Neural cell (in vitro differentiated cells): ENCODE measurements around the gene CLSTN2. TPM values are rescaled to one million over a fixed set of nuclear protein-coding genes. Genes with fewer than 3 reads are reported as not detected.

Experiments used
- H2AFZ ChIP-seq: fragments of 200-600, 300-800 bp; sonication (generic), shearing (Covaris generic); 2 replicates; pipeline ENCODE4 v1.6.0; 2014; ENCODE audit warnings: low read depth, mild to moderate bottlenecking, antibody characterized with exemption, low read length, moderate library complexity
- H3F3A ChIP-seq: fragments of 200-600 bp; shearing (Covaris generic); 2 replicates; pipeline ENCODE4 v1.6.1; 2016; ENCODE audit warnings: mild to moderate bottlenecking, moderate library complexity, mixed read lengths, antibody characterized with exemption, low read length; ENCODE audit not compliant: insufficient read depth, poor library complexity, severe bottlenecking
- H3K27ac ChIP-seq: fragments of 200-600, 300-800 bp; sonication (generic), shearing (Covaris generic); 2 replicates; pipeline ENCODE4 v1.5.1; 2014; ENCODE audit warnings: mild to moderate bottlenecking, low read length, moderate library complexity
- H3K27me3 ChIP-seq: fragments of 300-800, 200-600 bp; sonication (generic), shearing (Covaris generic); 2 replicates; pipeline ENCODE4 v1.6.0; 2014; ENCODE audit warnings: mild to moderate bottlenecking, low read depth, low read length, moderate library complexity; ENCODE audit not compliant: insufficient read depth
- H3K36me3 ChIP-seq: fragments of 300-800, 200-600 bp; sonication (generic), shearing (Covaris generic); 2 replicates; pipeline ENCODE4 v1.5.1; 2014; ENCODE audit warnings: mild to moderate bottlenecking, antibody characterized with exemption, low read length, moderate library complexity; ENCODE audit not compliant: insufficient read depth
- H3K4me2 ChIP-seq: fragments of 300-800, 200-600 bp; sonication (generic), shearing (Covaris generic); 2 replicates; pipeline ENCODE4 v1.6.0; 2014; ENCODE audit warnings: mild to moderate bottlenecking, low read length
- H3K4me3 ChIP-seq: fragments of 300-800, 200-600 bp; sonication (generic), shearing (Covaris generic); 2 replicates; pipeline ENCODE4 v1.5.1; 2014; ENCODE audit warnings: mild to moderate bottlenecking, low read length, moderate library complexity
- H3K79me2 ChIP-seq: fragments of 200-600 bp; shearing (Covaris generic); replicated peaks from 2 replicates; pipeline ENCODE4 v1.6.0; 2014; ENCODE audit warnings: mild to moderate bottlenecking, low read length, moderate library complexity; ENCODE audit not compliant: insufficient read depth
- H3K9ac ChIP-seq: fragments of 300-800, 200-600 bp; sonication (generic), shearing (Covaris generic); 2 replicates; pipeline ENCODE4 v1.6.1; 2016; ENCODE audit warnings: mild to moderate bottlenecking, low read length, mixed read lengths
- H3K9me2 ChIP-seq: fragments of 200-600 bp; shearing (Covaris generic); 2 replicates; pipeline ENCODE4 v1.6.1; 2016; ENCODE audit warnings: mild to moderate bottlenecking, low read length, mixed read lengths; ENCODE audit not compliant: insufficient read depth
- H3K9me3 ChIP-seq: fragments of 200-600, 300-800 bp; sonication (generic), shearing (Covaris generic); 2 replicates; pipeline ENCODE4 v1.6.1; 2016; ENCODE audit warnings: mild to moderate bottlenecking, mixed run types, low read length, moderate library complexity, mixed read lengths
- H4K20me1 ChIP-seq: fragments of 200-600 bp; shearing (Covaris generic); 2 replicates; pipeline ENCODE4 v1.6.1; 2016; ENCODE audit warnings: mild to moderate bottlenecking, mixed run types; ENCODE audit not compliant: insufficient read depth
- CTCF ChIP-seq: fragments of 450-650 bp; IDR thresholded peaks from 2 replicates; pipeline ENCODE4 v1.5.1; 2014; ENCODE audit warnings: antibody characterized with exemption, mild to moderate bottlenecking, moderate library complexity; ENCODE audit not compliant: poor library complexity, severe bottlenecking
- EP300 ChIP-seq: fragments of 450-650 bp; conservative IDR thresholded peaks from 2 replicates; pipeline ENCODE4 v1.6.1; 2014; ENCODE audit warnings: antibody characterized with exemption, mild to moderate bottlenecking, moderate library complexity; ENCODE audit not compliant: poor library complexity, severe bottlenecking
- EZH2 ChIP-seq: fragments of 200-600, 300-800 bp; shearing (Covaris generic), sonication (generic); IDR thresholded peaks from 2 replicates; pipeline ENCODE4 v1.6.1; 2014; ENCODE audit warnings: antibody characterized with exemption, low read length, borderline replicate concordance, mild to moderate bottlenecking; ENCODE audit not compliant: insufficient read depth, poor library complexity, severe bottlenecking
- MXI1 ChIP-seq: fragments of 450-650 bp; conservative IDR thresholded peaks from 2 replicates; pipeline ENCODE4 v1.6.1; 2014; ENCODE audit warnings: antibody characterized with exemption, mild to moderate bottlenecking; ENCODE audit not compliant: poor library complexity, severe bottlenecking
- POLR2AphosphoS5 ChIP-seq: IDR thresholded peaks from 2 replicates; pipeline ENCODE4 v1.6.1; 2012
- RAD21 ChIP-seq: fragments of 450-650 bp; conservative IDR thresholded peaks from 2 replicates; pipeline ENCODE4 v1.6.1; 2014; ENCODE audit warnings: antibody characterized with exemption, mild to moderate bottlenecking, moderate library complexity
- REST ChIP-seq: IDR thresholded peaks from 2 replicates; pipeline ENCODE4 v1.6.1; 2012; ENCODE audit warnings: borderline replicate concordance
- SMC3 ChIP-seq: fragments of 450-650 bp; conservative IDR thresholded peaks from 2 replicates; pipeline ENCODE4 v1.6.1; 2014; ENCODE audit warnings: antibody characterized with exemption, mild to moderate bottlenecking, moderate library complexity; ENCODE audit not compliant: poor library complexity
- TAF1 ChIP-seq: IDR thresholded peaks from 2 replicates; pipeline ENCODE4 v1.6.1; 2012; ENCODE audit warnings: low read depth
- polyA plus RNA-seq: library from polyadenylated mRNA; depleted of rRNA; stranded (reverse); fragments of >200 nt; gene quantifications from 2 replicates; pipeline ENCODE4 v1.2.3, GENCODE V29; 2014

CLSTN2 gene
- polyA plus RNA-seq, 1 donor from 2014 or later = 10.7 TPM

DNA sequence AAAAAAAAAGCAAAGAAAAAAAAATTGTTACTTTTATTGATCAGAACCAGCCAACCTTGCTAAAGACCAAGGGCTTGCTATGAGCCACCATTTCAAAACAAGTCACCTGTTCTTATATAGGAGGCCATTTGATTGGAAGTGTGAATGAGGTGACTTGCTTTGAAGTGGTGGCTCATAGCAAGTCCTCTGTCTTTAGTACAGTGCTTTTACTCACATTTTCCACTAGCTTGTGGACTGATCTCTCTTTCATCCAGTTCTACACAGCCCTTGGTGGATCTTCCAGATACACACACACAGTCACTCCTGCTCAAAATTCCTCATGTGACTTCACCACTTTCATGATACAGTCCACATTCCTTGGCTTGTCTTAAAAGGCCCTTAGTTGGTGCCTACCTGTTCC, 13.5 kb downstream of the CLSTN2 start:
- Histone ChIP-seq H3K27ac (no peak overlapping the region), H3K9me2 (no peaks in the 10 kb centered on the region), H3K36me3 (no peaks in the 10 kb centered on the region), H3K9me3 (no peaks in the 10 kb centered on the region), H3K79me2 (no peaks in the 10 kb centered on the region), H3F3A (no peaks in the 10 kb centered on the region), H3K27me3 (no peaks in the 10 kb centered on the region), H3K9ac (no peak overlapping the region), H3K4me2 (no peak overlapping the region), H2AFZ (no peak overlapping the region), H3K4me3 (no peak overlapping the region), H4K20me1 (no peaks in the 10 kb centered on the region)
- TF ChIP-seq TAF1 (no peak), POLR2AphosphoS5 (no peak), MXI1 (no peak), EP300 (no peak), REST (no peak), CTCF (no peak)

GRCh38 chr3:139948898-139949297, 13.9 kb downstream of the CLSTN2 start:
- TF ChIP-seq RAD21 (no peak), MXI1 (no peak), POLR2AphosphoS5 (no peak), TAF1 (no peak), SMC3 (no peak)

GRCh38 chr3:139953131-139953910, 18.3 kb downstream of the CLSTN2 start:
- Histone ChIP-seq H2AFZ (no peak overlapping the region), H3K4me3 (no peak overlapping the region), H3K9me3 (no peaks in the 10 kb centered on the region), H3K9ac (no peak overlapping the region), H3K27ac (no peak overlapping the region), H3K9me2 (no peaks in the 10 kb centered on the region), H3K36me3 (no peaks in the 10 kb centered on the region), H3K27me3 (no peaks in the 10 kb centered on the region), H3K4me2 (no peak overlapping the region), H3F3A (no peaks in the 10 kb centered on the region), H3K79me2 (no peaks in the 10 kb centered on the region), H4K20me1 (no peaks in the 10 kb centered on the region)
- no peak for TF ChIP-seq SMC3
- TF ChIP-seq CTCF = no peak
- TF ChIP-seq EZH2 = no peak
- no peak for TF ChIP-seq POLR2AphosphoS5
- TF ChIP-seq TAF1 = no peak
- no peak for TF ChIP-seq RAD21
- TF ChIP-seq REST = no peak
- TF ChIP-seq MXI1 = no peak
- no peak for TF ChIP-seq EP300

More at GRCh38 chr3:139948898-139949297, 13.9 kb downstream of the CLSTN2 start:
- no peak overlapping the region for H3K4me2 ChIP-seq
- no peak overlapping the region for H2AFZ ChIP-seq
- no peaks in the 10 kb centered on the region for H3K79me2 ChIP-seq
- H3K9me2 ChIP-seq = no peaks in the 10 kb centered on the region
- H3K36me3 ChIP-seq = no peaks in the 10 kb centered on the region
- H3K27me3 ChIP-seq = no peaks in the 10 kb centered on the region
- no peaks in the 10 kb centered on the region for H3K9me3 ChIP-seq
- H3K9ac ChIP-seq = no peak overlapping the region
- H4K20me1 ChIP-seq = no peaks in the 10 kb centered on the region
- H3K4me3 ChIP-seq = no peak overlapping the region
- H3F3A ChIP-seq = no peaks in the 10 kb centered on the region
- no peak overlapping the region for H3K27ac ChIP-seq
